Vagina (tissue), 2 donors: ENCODE measurements around the gene SMG6. TPM values are rescaled to one million over a fixed set of nuclear protein-coding genes. Genes with fewer than 3 reads are reported as not detected.
"Not testable (repeated sequence)": the region's sequence is repeated elsewhere in the genome, so short reads cannot be mapped to it uniquely, and the experiment has no call there.

Experiments
- DNase-seq, 2 donors: peaks; one replicate each; pipeline ENCODE4 v3.0.0-alpha.2; 2017; ENCODE audit errors: extremely low spot score in 2 of 2
- H3K27ac ChIP-seq: fragments of 200-600 bp; sonication (generic); one replicate; pipeline ENCODE4 v1.5.1; 2019
- H3K27me3 ChIP-seq: fragments of 200-600 bp; sonication (generic); one replicate; pipeline ENCODE4 v1.5.1; 2019
- H3K36me3 ChIP-seq, 2 donors: fragments of 200-600 bp; sonication (generic); one replicate each; pipeline ENCODE4 v1.5.1; 2017 to 2019
- H3K4me1 ChIP-seq: fragments of 200-600 bp; sonication (generic); one replicate; pipeline ENCODE4 v1.5.1; 2019
- H3K4me3 ChIP-seq, 2 donors: fragments of 200-600 bp; sonication (generic); 1 replicate in 1 of 2; 2 replicates in 1 of 2; pipeline ENCODE4 v1.5.1; 2016 to 2019
- H3K9me3 ChIP-seq: fragments of 200-600 bp; sonication (generic); one replicate; pipeline ENCODE4 v1.5.1; 2019
- CTCF ChIP-seq, 3 experiments: fragments of 450-650 bp in 2 of 3; fragments of 200-600 bp in 1 of 3; sonication (generic) in 1 of 3; IDR thresholded peaks; one replicate each; pipeline ENCODE4 v1.5.1; 2017 to 2019; ENCODE audit warnings: antibody characterized with exemption in 3 of 3, mild to moderate bottlenecking in 2 of 3, moderate library complexity in 2 of 3
- POLR2A ChIP-seq, 2 donors: fragments of 450-650 bp; IDR thresholded peaks; one replicate each; pipeline ENCODE4 v1.6.1; 2017; ENCODE audit warnings: antibody characterized with exemption in 2 of 2, mild to moderate bottlenecking in 2 of 2, moderate library complexity in 2 of 2
- POLR2AphosphoS5 ChIP-seq, 2 donors: sonication (generic); formaldehyde crosslinking; IDR thresholded peaks; one replicate each; pipeline ENCODE4 v1.9.0; 2017; ENCODE audit warnings: antibody characterized with exemption in 2 of 2, mild to moderate bottlenecking in 2 of 2, low read depth in 1 of 2; ENCODE audit not compliant: insufficient read depth in 1 of 2
- intact Hi-C: fragments of 100-400 bp; cut with DNase I; formaldehyde crosslinking; loops from one replicate; pipeline ENCODE4 v1.15.1; 2023
- total RNA-seq: library from RNA; depleted of rRNA; stranded (reverse); fragments of >200 nt; gene quantifications from one replicate; pipeline ENCODE4 v1.2.3, GENCODE V29; 2016

The SMG6 gene
- total RNA-seq, 1 donor from 2014 or later, result 46.2 TPM

- H3K4me3 ChIP-seq, result no peak overlapping the region
- H3K36me3 ChIP-seq, result peaks cover 3 to 33% of the 10 kb centered on the region in 2 donors
- H3K27me3 ChIP-seq, result no peaks in the 10 kb centered on the region
- DNase-seq, result no peak
- H3K9me3 ChIP-seq, result no peaks in the 10 kb centered on the region
- TF ChIP-seq CTCF (IDR thresholded peaks at IDR 0.05), result no peak
- TF ChIP-seq POLR2AphosphoS5 (IDR thresholded peaks at IDR 0.05; ENCODE audit: insufficient read depth in 1 of 2, low read depth in 1 of 2), result no peak
- TF ChIP-seq POLR2A (IDR thresholded peaks at IDR 0.05), result no peak
- intact Hi-C loops, result no loop called here
- no peaks in the 10 kb centered on the region for H3K4me1 ChIP-seq
- H3K27ac ChIP-seq, result no peak overlapping the region
These were observed 15.5 kb upstream of the SMG6 start for GRCh38 chr17:2319051-2319450.

- H3K9me3 ChIP-seq, result no peaks in the 10 kb centered on the region
- H3K27ac ChIP-seq, result no peak overlapping the region
- H3K4me3 ChIP-seq, result no peak overlapping the region
- no peak for DNase-seq
- peaks cover 3 to 20% of the 10 kb centered on the region in 2 donors for H3K36me3 ChIP-seq
- no peaks in the 10 kb centered on the region for H3K4me1 ChIP-seq
- TF ChIP-seq POLR2AphosphoS5 (IDR thresholded peaks at IDR 0.05; ENCODE audit: insufficient read depth in 1 of 2, low read depth in 1 of 2), result no peak
- TF ChIP-seq POLR2A (IDR thresholded peaks at IDR 0.05), result no peak
- no peak for TF ChIP-seq CTCF (IDR thresholded peaks at IDR 0.05)
- H3K27me3 ChIP-seq, result no peaks in the 10 kb centered on the region
- intact Hi-C loops, result no loop called here
These were observed 14.2 kb upstream of the SMG6 start for GRCh38 chr17:2317796-2318195.

DNA sequence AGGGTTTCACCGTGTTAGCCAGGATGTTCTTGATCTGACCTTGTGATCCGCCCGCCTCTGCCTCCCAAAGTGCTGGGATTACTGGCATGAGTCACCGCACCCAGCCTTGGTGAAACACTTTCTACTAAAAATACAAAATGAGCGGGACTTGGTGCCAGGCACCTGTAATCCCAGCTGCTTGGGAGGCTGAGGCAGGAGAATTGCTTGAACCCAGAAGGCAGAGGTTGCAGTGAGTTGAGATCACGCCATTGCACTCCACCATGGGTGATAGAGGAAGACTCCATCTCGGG lies 13.3 kb upstream of the SMG6 start:
- H3K27me3 ChIP-seq, H3K27ac ChIP-seq, H3K4me1 ChIP-seq, intact Hi-C loops, H3K9me3 ChIP-seq, DNase-seq, H3K4me3 ChIP-seq: not testable (repeated sequence)
- H3K36me3 ChIP-seq, result peaks cover 3 to 11% of the 10 kb centered on the region in 2 donors

DNA sequence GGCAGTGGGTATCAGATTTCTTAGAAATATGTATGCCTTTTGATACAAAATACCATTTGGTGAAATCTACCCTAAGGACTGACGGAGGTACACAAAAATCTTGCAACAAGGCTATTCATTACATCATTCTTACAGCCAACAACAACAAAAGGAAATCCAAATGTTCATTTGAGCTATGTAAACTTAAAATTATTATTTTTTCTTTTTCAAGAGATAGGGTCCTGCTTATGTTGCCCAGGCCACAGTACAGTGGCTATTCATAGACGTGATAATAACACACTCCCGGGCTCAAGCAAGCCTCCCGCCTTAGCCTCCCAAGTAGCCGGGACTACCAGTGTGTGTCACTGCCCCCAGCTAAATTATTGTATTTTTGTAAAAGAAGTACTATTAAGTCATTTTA lies 9.2 kb upstream of the SMG6 start:
- intact Hi-C loops, result no loop called here
- Histone ChIP-seq H3K27me3 (no peaks in the 10 kb centered on the region), H3K4me1 (no peaks in the 10 kb centered on the region), H3K9me3 (no peaks in the 10 kb centered on the region), H3K27ac (no peak overlapping the region), H3K4me3 (no peak overlapping the region), H3K36me3 (no peaks in the 10 kb centered on the region)
- TF ChIP-seq POLR2A (IDR thresholded peaks at IDR 0.05) (no peak), CTCF (IDR thresholded peaks at IDR 0.05) (no peak), POLR2AphosphoS5 (IDR thresholded peaks at IDR 0.05; ENCODE audit: insufficient read depth in 1 of 2, low read depth in 1 of 2) (no peak)
- no peak for DNase-seq

GRCh38 chr17:2309338-2310154 lies 6.0 kb upstream of the SMG6 start:
- Histone ChIP-seq H3K4me3 (no peak overlapping the region), H3K27ac (no peak overlapping the region), H3K4me1 (peaks cover 6% of the 10 kb centered on the region), H3K9me3 (no peaks in the 10 kb centered on the region), H3K36me3 (no peaks in the 10 kb centered on the region), H3K27me3 (no peaks in the 10 kb centered on the region)
- no peak for DNase-seq
- no peak for TF ChIP-seq POLR2AphosphoS5 (IDR thresholded peaks at IDR 0.05; ENCODE audit: insufficient read depth in 1 of 2, low read depth in 1 of 2)
- TF ChIP-seq POLR2A (IDR thresholded peaks at IDR 0.05), result no peak
- TF ChIP-seq CTCF (IDR thresholded peaks at IDR 0.05), result no peak
- intact Hi-C loops, result no loop called here
